HG02943 (cell line): ENCODE measurements around the gene ADRB1.

Source experiments
- ATAC-seq: cut with Tn5 transposase; IDR thresholded peaks from one replicate; pipeline ENCODE4 v1.9.1; 2021; ENCODE audit warnings: mild to moderate bottlenecking, low read depth, moderate library complexity; ENCODE audit not compliant: unreplicated experiment

ADRB1 gene

GRCh38 chr10:114043532-114044246 lies at the start of gene ADRB1:
Gene ADRB1 (plus strand): TSS chr10:114043866. CDS start chr10:114044133, 267 bp downstream.
- no peak for ATAC-seq

GRCh38 chr10:113995201-113995600 lies 48.5 kb upstream of the ADRB1 start:
- ATAC-seq = no peak

GRCh38 chr10:113997428-113997827 lies 46.2 kb upstream of the ADRB1 start:
- ATAC-seq = no peak

- no peak for ATAC-seq
Observed at GRCh38 chr10:113999531-113999930, 44.1 kb upstream of the ADRB1 start.

- ATAC-seq = no peak
Observed at GRCh38 chr10:114000457-114001010, 43.1 kb upstream of the ADRB1 start.

GRCh38 chr10:114002422-114002821 lies 41.2 kb upstream of the ADRB1 start:
- ATAC-seq = no peak

GRCh38 chr10:114003161-114003941 lies 40.3 kb upstream of the ADRB1 start:
- ATAC-seq = no peak

- ATAC-seq = no peak
Observed at GRCh38 chr10:114009281-114009996, 34.2 kb upstream of the ADRB1 start.

GRCh38 chr10:114010316-114010715 lies 33.4 kb upstream of the ADRB1 start:
- ATAC-seq = no peak

- ATAC-seq = no peak
Observed at GRCh38 chr10:114012650-114013049, 31.0 kb upstream of the ADRB1 start.

GRCh38 chr10:114015708-114016107 lies 28.0 kb upstream of the ADRB1 start:
- no peak for ATAC-seq

GRCh38 chr10:114017271-114017670 lies 26.4 kb upstream of the ADRB1 start:
- no peak for ATAC-seq

GRCh38 chr10:114017873-114018272 lies 25.8 kb upstream of the ADRB1 start:
- no peak for ATAC-seq

GRCh38 chr10:114019226-114019625 lies 24.4 kb upstream of the ADRB1 start:
- no peak for ATAC-seq

- no peak for ATAC-seq
Observed at GRCh38 chr10:114021154-114021553, 22.5 kb upstream of the ADRB1 start.

- no peak for ATAC-seq
Observed at GRCh38 chr10:114021717-114022680, 21.7 kb upstream of the ADRB1 start.

GRCh38 chr10:114022766-114023597 lies 20.7 kb upstream of the ADRB1 start:
- no peak for ATAC-seq

- ATAC-seq = peak; percentile 90
Observed at GRCh38 chr10:114024876-114025610, 18.6 kb upstream of the ADRB1 start.
